GM23338 (cell line): ENCODE results near the gene SUSD4. TPM values are rescaled to one million over a fixed set of nuclear protein-coding genes. Genes with fewer than 3 reads are reported as not detected.
"Not testable (repeated sequence)": the region's sequence is repeated elsewhere in the genome, so short reads cannot be mapped to it uniquely, and the experiment has no call there.

Experiments
- ATAC-seq: fragments of 200-7000 bp; cut with Tn5 transposase; 3 replicates; pipeline ENCODE4 v1.9.1; 2020
- DNase-seq: peaks from one replicate; pipeline ENCODE4 v3.0.0-alpha.2; 2015; ENCODE audit warnings: low spot score
- H2AFZ ChIP-seq: fragments of 200-600 bp; sonication (generic); 2 replicates; pipeline ENCODE4 v1.8.0; 2016; ENCODE audit warnings: antibody characterized with exemption, mild to moderate bottlenecking, moderate library complexity
- H3F3A ChIP-seq: fragments of 200-600 bp; sonication (generic); replicated peaks from 2 replicates; pipeline ENCODE4 v1.8.0; 2017; ENCODE audit warnings: antibody characterized with exemption, mixed run types, low read depth
- H3K27ac ChIP-seq: fragments of 200-600 bp; sonication (generic); 2 replicates; pipeline ENCODE4 v1.6.1; 2016; ENCODE audit warnings: low read depth
- H3K27me3 ChIP-seq: fragments of 200-600 bp; sonication (generic); 2 replicates; pipeline ENCODE4 v1.8.0; 2016; ENCODE audit warnings: mild to moderate bottlenecking, mixed run types, moderate library complexity; ENCODE audit not compliant: insufficient read depth
- H3K36me3 ChIP-seq: fragments of 200-600 bp; sonication (generic); 2 replicates; pipeline ENCODE4 v1.8.0; 2016; ENCODE audit warnings: mild to moderate bottlenecking; ENCODE audit not compliant: insufficient read depth
- H3K4me1 ChIP-seq: fragments of 200-600 bp; sonication (generic); 2 replicates; pipeline ENCODE4 v1.8.0; 2016; ENCODE audit warnings: mild to moderate bottlenecking, moderate library complexity; ENCODE audit not compliant: insufficient read depth
- H3K4me2 ChIP-seq: fragments of 200-600 bp; sonication (generic); 2 replicates; pipeline ENCODE4 v1.7.1; 2017; ENCODE audit warnings: mixed run types
- H3K4me3 ChIP-seq: fragments of 200-600 bp; sonication (generic); 2 replicates; pipeline ENCODE4 v1.6.1; 2016; ENCODE audit warnings: mixed run types
- H3K79me2 ChIP-seq: fragments of 200-600 bp; sonication (generic); replicated peaks from 2 replicates; pipeline ENCODE4 v1.8.0; 2017; ENCODE audit warnings: mild to moderate bottlenecking; ENCODE audit not compliant: insufficient read depth
- H3K9me2 ChIP-seq: fragments of 200-600 bp; sonication (generic); 2 replicates; pipeline ENCODE4 v1.8.0; 2017; ENCODE audit not compliant: insufficient read depth
- H4K20me1 ChIP-seq: fragments of 200-600 bp; sonication (generic); replicated peaks from 2 replicates; pipeline ENCODE4 v1.8.0; 2017; ENCODE audit warnings: mild to moderate bottlenecking; ENCODE audit not compliant: insufficient read depth
- H3K27ac Mint-ChIP-seq: 2 replicates; pipeline ENCODE4 v1.8.0; 2020; ENCODE audit warnings: inconsistent platforms, mild to moderate bottlenecking, moderate library complexity, mixed read lengths
- H3K27me3 Mint-ChIP-seq: 3 replicates; pipeline ENCODE4 v1.8.0; 2022; ENCODE audit warnings: low read depth, mild to moderate bottlenecking, moderate library complexity, mixed read lengths, inconsistent platforms; ENCODE audit not compliant: insufficient read depth, poor library complexity
- H3K36me3 Mint-ChIP-seq: 3 replicates; pipeline ENCODE4 v1.8.0; 2021; ENCODE audit warnings: low read depth, mild to moderate bottlenecking, inconsistent platforms, moderate library complexity, mixed read lengths
- H3K4me1 Mint-ChIP-seq: 3 replicates; pipeline ENCODE4 v1.8.0; 2020; ENCODE audit warnings: mild to moderate bottlenecking, inconsistent platforms, mixed read lengths
- H3K4me3 Mint-ChIP-seq: 3 replicates; pipeline ENCODE4 v1.8.0; 2021; ENCODE audit warnings: moderate library complexity, mild to moderate bottlenecking, inconsistent platforms, mixed read lengths
- H3K9me3 Mint-ChIP-seq: 3 replicates; pipeline ENCODE4 v1.8.0; 2020; ENCODE audit warnings: moderate library complexity, mild to moderate bottlenecking, inconsistent platforms, mixed read lengths
- CREB1 ChIP-seq: fragments of 250-450 bp; sonication (Bioruptor Pico); IDR thresholded peaks from 2 replicates; pipeline ENCODE4 v1.5.0; 2020; ENCODE audit warnings: low read depth, mild to moderate bottlenecking, moderate library complexity
- EZH2phosphoT487 ChIP-seq: fragments of 200-600 bp; sonication (generic); IDR thresholded peaks from one replicate; pipeline ENCODE4 v1.8.1; 2018; ENCODE audit warnings: antibody characterized with exemption; ENCODE audit not compliant: unreplicated experiment
- JUNB ChIP-seq: IDR thresholded peaks from one replicate; pipeline ENCODE4 v1.6.1; 2016; ENCODE audit warnings: antibody characterized with exemption; ENCODE audit not compliant: unreplicated experiment
- STAT1 ChIP-seq: IDR thresholded peaks from one replicate; pipeline ENCODE4 v1.6.1; 2016; ENCODE audit warnings: antibody characterized with exemption; ENCODE audit not compliant: unreplicated experiment
- ZNF331 ChIP-seq: fragments of 250-450 bp; sonication (Bioruptor Pico); IDR thresholded peaks from 2 replicates; pipeline ENCODE4 v1.5.0; 2020; ENCODE audit warnings: low read depth, mild to moderate bottlenecking, moderate library complexity
- polyA plus RNA-seq: library from polyadenylated mRNA; unstranded; fragments of >200 nt; fragmentation: Nextera tagmentation; extraction: Ambion mirVana; gene quantifications from 2 replicates; pipeline ENCODE4 v1.2.1, GENCODE V29; 2016
- total RNA-seq: library from RNA; depleted of rRNA; stranded (reverse); fragments of >200 nt; shearing (Covaris generic); gene quantifications from 2 replicates; pipeline ENCODE4 v1.2.3, GENCODE V29; 2014
- TF ChIP-seq, protein P1 (sequence below): IDR thresholded peaks from 2 replicates; pipeline ENCODE4 v1.6.1; 2016; ENCODE audit warnings: antibody characterized with exemption
- TF ChIP-seq, protein P2 (sequence below): IDR thresholded peaks from one replicate; pipeline ENCODE4 v1.6.1; 2018; ENCODE audit warnings: antibody characterized with exemption; ENCODE audit not compliant: unreplicated experiment

SUSD4 gene
- total and polyA plus RNA-seq, 2 experiments from 2014 or later: 2.3 to 3.6 TPM

DNA sequence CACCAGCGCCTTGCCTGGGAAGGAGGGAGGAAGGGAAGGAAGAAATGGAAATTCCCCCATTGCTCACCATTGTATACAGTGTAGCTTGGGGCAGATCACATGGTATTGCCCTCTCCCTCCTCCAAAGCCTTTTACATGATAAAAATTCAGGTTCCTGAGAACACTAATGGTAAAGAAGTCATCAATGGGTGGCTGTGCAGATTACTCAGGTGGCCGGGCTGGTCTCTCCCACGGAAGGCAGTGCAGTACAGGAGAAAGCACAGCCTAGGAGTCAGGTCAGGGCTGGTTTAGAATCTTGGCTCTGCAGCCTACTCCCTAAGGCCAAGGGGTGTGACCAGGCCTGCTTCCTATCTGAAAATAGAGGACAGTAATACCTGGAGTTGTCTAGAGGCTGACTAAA, 107.9 kb downstream of the SUSD4 start:
- Mint-ChIP-seq H3K27me3 (peaks cover 3% of the 10 kb centered on the region), H3K9me3 (no peaks in the 10 kb centered on the region), H3K4me3 (no peak overlapping the region), H3K4me1 (peaks cover 9% of the 10 kb centered on the region; the same call in 2 of the 3 replicates), H3K36me3 (no peaks in the 10 kb centered on the region), H3K27ac (no peak overlapping the region)
- Histone ChIP-seq H3K9me2 (no peaks in the 10 kb centered on the region), H3K4me1 (no peaks in the 10 kb centered on the region), H4K20me1 (no peaks in the 10 kb centered on the region), H3K79me2 (no peaks in the 10 kb centered on the region), H3K4me2 (no peak overlapping the region), H3F3A (no peaks in the 10 kb centered on the region), H3K36me3 (no peaks in the 10 kb centered on the region), H3K27me3 (no peaks in the 10 kb centered on the region), H2AFZ (peak overlapping the region; percentile 63; the same call in 1 of the 2 replicates), H3K4me3 (no peak overlapping the region), H3K27ac (no peak overlapping the region)
- ATAC-seq (peak; percentile 56), DNase-seq (no peak)
- TF ChIP-seq, protein P1, sequence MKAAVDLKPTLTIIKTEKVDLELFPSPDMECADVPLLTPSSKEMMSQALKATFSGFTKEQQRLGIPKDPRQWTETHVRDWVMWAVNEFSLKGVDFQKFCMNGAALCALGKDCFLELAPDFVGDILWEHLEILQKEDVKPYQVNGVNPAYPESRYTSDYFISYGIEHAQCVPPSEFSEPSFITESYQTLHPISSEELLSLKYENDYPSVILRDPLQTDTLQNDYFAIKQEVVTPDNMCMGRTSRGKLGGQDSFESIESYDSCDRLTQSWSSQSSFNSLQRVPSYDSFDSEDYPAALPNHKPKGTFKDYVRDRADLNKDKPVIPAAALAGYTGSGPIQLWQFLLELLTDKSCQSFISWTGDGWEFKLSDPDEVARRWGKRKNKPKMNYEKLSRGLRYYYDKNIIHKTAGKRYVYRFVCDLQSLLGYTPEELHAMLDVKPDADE: no peak

DNA sequence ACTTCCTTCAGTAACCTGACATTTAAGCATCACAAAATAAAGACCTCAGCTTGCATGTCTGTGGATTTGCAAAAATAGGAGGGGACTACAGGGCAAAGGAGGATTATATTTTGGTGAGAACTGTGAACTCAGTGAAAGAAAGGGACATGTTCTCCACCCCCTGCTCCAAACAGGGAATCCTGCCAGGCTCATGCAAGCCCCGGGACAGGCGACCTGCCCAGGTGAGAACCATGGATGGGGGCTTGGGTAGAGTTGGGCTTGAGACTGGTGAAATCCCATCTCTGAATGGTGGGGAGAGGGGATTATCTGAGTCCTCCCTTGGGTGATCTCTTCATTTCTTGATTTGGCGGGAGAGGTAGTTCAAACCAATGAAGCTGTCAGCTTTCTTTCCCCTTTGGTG, 110.1 kb downstream of the SUSD4 start:
- Mint-ChIP-seq H3K27me3 (peaks cover 3% of the 10 kb centered on the region), H3K4me1 (peaks cover 9% of the 10 kb centered on the region; the same call in 2 of the 3 replicates), H3K9me3 (no peaks in the 10 kb centered on the region), H3K4me3 (no peak overlapping the region), H3K36me3 (no peaks in the 10 kb centered on the region), H3K27ac (no peak overlapping the region)
- TF ChIP-seq STAT1 (no peak), ZNF331 (CRISPR knock-in tag) (no peak)
- Histone ChIP-seq H3K27me3 (no peaks in the 10 kb centered on the region), H3K27ac (no peak overlapping the region), H3K4me1 (no peaks in the 10 kb centered on the region), H2AFZ (no peak overlapping the region), H3K36me3 (no peaks in the 10 kb centered on the region), H3K4me3 (no peak overlapping the region), H3K79me2 (no peaks in the 10 kb centered on the region), H3K9me2 (no peaks in the 10 kb centered on the region), H3K4me2 (no peak overlapping the region), H3F3A (no peaks in the 10 kb centered on the region), H4K20me1 (no peaks in the 10 kb centered on the region)
- DNase-seq: no peak
- no peak for ATAC-seq

DNA sequence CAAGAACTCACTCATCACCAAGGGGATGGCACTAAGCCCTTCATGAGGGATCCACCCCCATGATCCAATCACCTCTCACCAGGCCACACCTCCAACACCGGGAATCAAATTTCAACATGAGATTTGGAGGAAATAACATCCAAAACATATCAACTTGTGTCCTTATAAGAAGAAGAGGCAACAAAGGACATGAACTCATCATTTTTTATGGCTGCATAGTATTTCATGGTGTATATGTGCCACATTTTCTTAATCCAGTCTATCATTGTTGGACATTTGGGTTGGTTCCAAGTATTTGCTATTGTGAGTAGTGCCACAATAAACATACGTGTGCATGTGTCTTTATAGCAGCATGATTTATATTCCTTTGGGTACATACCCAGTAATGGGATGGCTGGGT, 112.6 kb downstream of the SUSD4 start:
- H3F3A ChIP-seq, H3K36me3 Mint-ChIP-seq, H3K4me1 ChIP-seq, H3K27me3 ChIP-seq, H3K4me2 ChIP-seq, H3K4me1 Mint-ChIP-seq, H3K36me3 ChIP-seq, H3K9me2 ChIP-seq, H3K9me3 Mint-ChIP-seq, H3K27ac ChIP-seq, DNase-seq, H3K27ac Mint-ChIP-seq, H4K20me1 ChIP-seq, H3K27me3 Mint-ChIP-seq, ATAC-seq, H3K79me2 ChIP-seq, H3K4me3 Mint-ChIP-seq, H3K4me3 ChIP-seq, H2AFZ ChIP-seq: not testable (repeated sequence)

DNA sequence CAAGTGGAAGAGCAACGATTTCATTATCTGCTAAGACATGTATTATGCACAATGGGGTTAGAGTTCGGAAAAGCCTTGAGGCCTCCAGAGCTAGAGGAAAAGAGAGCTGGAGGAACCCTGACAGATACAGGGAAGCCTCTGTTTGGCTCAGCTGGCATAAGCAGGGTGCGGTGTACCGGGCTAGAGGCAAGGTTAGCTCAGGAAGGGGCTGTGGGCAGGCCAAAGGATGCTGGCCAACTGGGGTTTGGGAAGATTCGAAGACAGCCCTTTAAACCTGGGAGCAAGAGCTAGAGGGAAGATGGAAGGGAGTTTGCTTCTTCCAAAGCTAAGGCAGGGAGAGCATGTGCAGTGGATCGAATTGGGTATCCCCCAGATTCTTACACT, 113.4 kb downstream of the SUSD4 start:
- Histone ChIP-seq H3F3A (no peaks in the 10 kb centered on the region), H3K4me2 (no peak overlapping the region), H3K27me3 (no peaks in the 10 kb centered on the region), H3K9me2 (no peaks in the 10 kb centered on the region), H2AFZ (no peak overlapping the region), H3K36me3 (no peaks in the 10 kb centered on the region), H3K79me2 (no peaks in the 10 kb centered on the region), H4K20me1 (no peaks in the 10 kb centered on the region; the same call in 1 of the 2 replicates), H3K27ac (no peak overlapping the region), H3K4me3 (no peak overlapping the region), H3K4me1 (no peaks in the 10 kb centered on the region)
- no peak for ATAC-seq
- H3K36me3 Mint-ChIP-seq: no peaks in the 10 kb centered on the region
- peaks cover under 1% of the 10 kb centered on the region for H3K4me1 Mint-ChIP-seq
- no peak overlapping the region for H3K4me3 Mint-ChIP-seq
- H3K27ac Mint-ChIP-seq: no peak overlapping the region
- DNase-seq: no peak
- H3K27me3 Mint-ChIP-seq: peaks cover 3% of the 10 kb centered on the region
- H3K9me3 Mint-ChIP-seq: no peaks in the 10 kb centered on the region
- TF ChIP-seq STAT1 (no peak), CREB1 (CRISPR knock-in tag) (no peak), ZNF331 (CRISPR knock-in tag) (no peak), EZH2phosphoT487 (no peak), JUNB (no peak)
- TF ChIP-seq, protein P2, sequence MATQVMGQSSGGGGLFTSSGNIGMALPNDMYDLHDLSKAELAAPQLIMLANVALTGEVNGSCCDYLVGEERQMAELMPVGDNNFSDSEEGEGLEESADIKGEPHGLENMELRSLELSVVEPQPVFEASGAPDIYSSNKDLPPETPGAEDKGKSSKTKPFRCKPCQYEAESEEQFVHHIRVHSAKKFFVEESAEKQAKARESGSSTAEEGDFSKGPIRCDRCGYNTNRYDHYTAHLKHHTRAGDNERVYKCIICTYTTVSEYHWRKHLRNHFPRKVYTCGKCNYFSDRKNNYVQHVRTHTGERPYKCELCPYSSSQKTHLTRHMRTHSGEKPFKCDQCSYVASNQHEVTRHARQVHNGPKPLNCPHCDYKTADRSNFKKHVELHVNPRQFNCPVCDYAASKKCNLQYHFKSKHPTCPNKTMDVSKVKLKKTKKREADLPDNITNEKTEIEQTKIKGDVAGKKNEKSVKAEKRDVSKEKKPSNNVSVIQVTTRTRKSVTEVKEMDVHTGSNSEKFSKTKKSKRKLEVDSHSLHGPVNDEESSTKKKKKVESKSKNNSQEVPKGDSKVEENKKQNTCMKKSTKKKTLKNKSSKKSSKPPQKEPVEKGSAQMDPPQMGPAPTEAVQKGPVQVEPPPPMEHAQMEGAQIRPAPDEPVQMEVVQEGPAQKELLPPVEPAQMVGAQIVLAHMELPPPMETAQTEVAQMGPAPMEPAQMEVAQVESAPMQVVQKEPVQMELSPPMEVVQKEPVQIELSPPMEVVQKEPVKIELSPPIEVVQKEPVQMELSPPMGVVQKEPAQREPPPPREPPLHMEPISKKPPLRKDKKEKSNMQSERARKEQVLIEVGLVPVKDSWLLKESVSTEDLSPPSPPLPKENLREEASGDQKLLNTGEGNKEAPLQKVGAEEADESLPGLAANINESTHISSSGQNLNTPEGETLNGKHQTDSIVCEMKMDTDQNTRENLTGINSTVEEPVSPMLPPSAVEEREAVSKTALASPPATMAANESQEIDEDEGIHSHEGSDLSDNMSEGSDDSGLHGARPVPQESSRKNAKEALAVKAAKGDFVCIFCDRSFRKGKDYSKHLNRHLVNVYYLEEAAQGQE: no peak
- TF ChIP-seq, protein P1: no peak
